WTC11 (cell line): ENCODE measurements around the gene ARHGAP28. TPM values are rescaled to one million over a fixed set of nuclear protein-coding genes. Genes with fewer than 3 reads are reported as not detected.

Experiments
- ATAC-seq: fragments of 200-7000 bp; cut with Tn5 transposase; 2 replicates; pipeline ENCODE4 v1.10.0; 2021; ENCODE audit warnings: mild to moderate bottlenecking, moderate library complexity
- CTCF ChIA-PET: fragments of 300-600 bp; sonication (Branson Sonifier 250); formaldehyde crosslinking; loops from one replicate; lab custom pipeline; 2021; ENCODE audit warnings: antibody characterized with exemption; lab: Charles Lee
- POLR2A ChIA-PET: fragments of 350-600 bp; sonication (Branson Sonifier 250); formaldehyde crosslinking; loops from one replicate; lab custom pipeline; 2021; ENCODE audit warnings: antibody characterized with exemption; lab: Charles Lee
- DNase-seq: peaks from one replicate; pipeline ENCODE4 v3.0.0; 2021; ENCODE audit warnings: low spot score
- H3K27ac Mint-ChIP-seq: 2 replicates; pipeline ENCODE4 v1.8.0; 2021; ENCODE audit warnings: mixed read lengths
- H3K27me3 Mint-ChIP-seq: 2 replicates; pipeline ENCODE4 v1.8.0; 2021; ENCODE audit warnings: low read depth, mild to moderate bottlenecking, moderate library complexity, mixed read lengths
- H3K36me3 Mint-ChIP-seq: 2 replicates; pipeline ENCODE4 v1.8.0; 2021; ENCODE audit warnings: mixed read lengths
- H3K4me1 Mint-ChIP-seq: 2 replicates; pipeline ENCODE4 v1.8.0; 2022; ENCODE audit warnings: mixed read lengths
- H3K4me3 Mint-ChIP-seq: 2 replicates; pipeline ENCODE4 v1.8.0; 2021; ENCODE audit warnings: mild to moderate bottlenecking, moderate library complexity, mixed read lengths
- H3K9me3 Mint-ChIP-seq: 2 replicates; pipeline ENCODE4 v1.8.0; 2021; ENCODE audit warnings: mixed read lengths
- ELF4 ChIP-seq: sonication (generic); formaldehyde crosslinking; IDR thresholded peaks from 2 replicates; pipeline ENCODE4 v1.8.1; 2022; ENCODE audit warnings: low read depth, mild to moderate bottlenecking, moderate library complexity, missing genetic modification reagents
- ERG ChIP-seq: fragments of 250-450 bp; sonication (Bioruptor Pico); IDR thresholded peaks from 2 replicates; pipeline ENCODE4 v1.8.0; 2021; ENCODE audit warnings: mild to moderate bottlenecking
- FOXK1 ChIP-seq: sonication (generic); formaldehyde crosslinking; IDR thresholded peaks from 2 replicates; pipeline ENCODE4 v1.8.0; 2022; ENCODE audit warnings: mild to moderate bottlenecking, moderate library complexity, missing genetic modification reagents
- HMGXB4 ChIP-seq: sonication (generic); formaldehyde crosslinking; IDR thresholded peaks from 2 replicates; pipeline ENCODE4 v1.8.1; 2023; ENCODE audit warnings: mild to moderate bottlenecking, moderate library complexity, missing genetic modification reagents
- JUN ChIP-seq: sonication (generic); formaldehyde crosslinking; IDR thresholded peaks from 2 replicates; pipeline ENCODE4 v1.8.0; 2023; ENCODE audit warnings: mild to moderate bottlenecking, missing genetic modification reagents
- MAX ChIP-seq: sonication (generic); formaldehyde crosslinking; IDR thresholded peaks from 2 replicates; pipeline ENCODE4 v1.8.0; 2022; ENCODE audit warnings: mild to moderate bottlenecking, missing genetic modification reagents
- MXD4 ChIP-seq: fragments of 250-450 bp; sonication (Bioruptor Pico); IDR thresholded peaks from 2 replicates; pipeline ENCODE4 v1.8.0; 2021; ENCODE audit warnings: mild to moderate bottlenecking, moderate library complexity, borderline replicate concordance
- NFYB ChIP-seq: sonication (generic); formaldehyde crosslinking; conservative IDR thresholded peaks from 2 replicates; pipeline ENCODE4 v1.8.0; 2022; ENCODE audit warnings: low read depth, missing genetic modification reagents
- TCF7 ChIP-seq: sonication (generic); formaldehyde crosslinking; IDR thresholded peaks from 2 replicates; pipeline ENCODE4 v1.8.0; 2022; ENCODE audit warnings: mild to moderate bottlenecking, low read depth, missing genetic modification reagents, moderate library complexity
- ZMAT4 ChIP-seq: fragments of 250-450 bp; sonication (Bioruptor Pico); IDR thresholded peaks from 2 replicates; pipeline ENCODE4 v1.9.0; 2021; ENCODE audit warnings: mild to moderate bottlenecking
- ZNF281 ChIP-seq: sonication (generic); formaldehyde crosslinking; IDR thresholded peaks from 2 replicates; pipeline ENCODE4 v1.8.0; 2023; ENCODE audit warnings: mild to moderate bottlenecking, missing genetic modification reagents
- ZNF532 ChIP-seq: fragments of 250-450 bp; sonication (Bioruptor Pico); IDR thresholded peaks from 2 replicates; pipeline ENCODE4 v1.9.0; 2021; ENCODE audit warnings: mild to moderate bottlenecking, borderline replicate concordance
- ZNF671 ChIP-seq: fragments of 250-450 bp; sonication (Bioruptor Pico); IDR thresholded peaks from 2 replicates; pipeline ENCODE4 v1.8.0; 2021; ENCODE audit warnings: mild to moderate bottlenecking
- ZSCAN18 ChIP-seq: fragments of 250-450 bp; sonication (Bioruptor Pico); IDR thresholded peaks from 2 replicates; pipeline ENCODE4 v2.1.2; 2022; ENCODE audit warnings: mild to moderate bottlenecking, moderate library complexity
- total RNA-seq: library from RNA; stranded (reverse); gene quantifications from 3 replicates; pipeline ENCODE4 v1.2.3, GENCODE V29; 2021

The ARHGAP28 gene
- total RNA-seq, 1 experiment from 2014 or later: 14.8 TPM

- Mint-ChIP-seq H3K36me3 (0 out of 2 replicates have a peak, but pooled peaks cover 2% of the 10 kb centered on the region), H3K27me3 (no peaks in the 10 kb centered on the region), H3K4me3 (no peak overlapping the region), H3K27ac (no peak overlapping the region)
- CTCF ChIA-PET: no interaction called here
- POLR2A ChIA-PET: no interaction called here
- TF ChIP-seq ELF4 (CRISPR knock-in tag): no peak
- no peak for TF ChIP-seq ERG
- TF ChIP-seq HMGXB4: no peak
- TF ChIP-seq JUN (CRISPR knock-in tag): no peak
- no peak for TF ChIP-seq ZNF532
- TF ChIP-seq ZMAT4 (CRISPR knock-in tag): no peak
- TF ChIP-seq FOXK1 (CRISPR knock-in tag): no peak
- TF ChIP-seq MAX: no peak
- TF ChIP-seq ZSCAN18 (CRISPR knock-in tag): no peak
- no peak for TF ChIP-seq ZNF671 (CRISPR knock-in tag)
- TF ChIP-seq MXD4 (CRISPR knock-in tag): no peak
- TF ChIP-seq TCF7 (CRISPR knock-in tag): no peak
- no peak for TF ChIP-seq ZNF281 (CRISPR knock-in tag)
- no peak for TF ChIP-seq NFYB (CRISPR knock-in tag)
- TF ChIP-seq, all 79 proteins: peak for 0
- H3K9me3 Mint-ChIP-seq: peaks cover 5% of the 10 kb centered on the region
- DNase-seq (no peak), ATAC-seq (no peak)
- peaks cover 5% of the 10 kb centered on the region; the same call in 1 of the 2 replicates for H3K4me1 Mint-ChIP-seq
Measured at GRCh38 chr18:6836331-6836730, 106.8 kb downstream of the ARHGAP28 start.
